GM19452 (cell line): ENCODE data around the gene SDC1.

Source experiments
- ATAC-seq: cut with Tn5 transposase; IDR thresholded peaks from one replicate; pipeline ENCODE4 v1.9.1; 2021; ENCODE audit not compliant: unreplicated experiment

Gene SDC1

GRCh38 chr2:20173064-20173463 is 51.9 kb downstream of the SDC1 start:
- ATAC-seq, result no peak

- ATAC-seq, result no peak
Measured at GRCh38 chr2:20172273-20173055, 52.5 kb downstream of the SDC1 start.

GRCh38 chr2:20171445-20171977 is 53.4 kb downstream of the SDC1 start:
- ATAC-seq, result no peak

- ATAC-seq, result no peak
Measured at GRCh38 chr2:20170704-20171250, 54.2 kb downstream of the SDC1 start.

- ATAC-seq, result no peak
Measured at GRCh38 chr2:20169796-20170703, 54.9 kb downstream of the SDC1 start.

GRCh38 chr2:20168727-20169696 is 55.9 kb downstream of the SDC1 start:
- ATAC-seq, result no peak

- no peak for ATAC-seq
Measured at GRCh38 chr2:20168048-20168726, 56.7 kb downstream of the SDC1 start.

GRCh38 chr2:20167356-20167755 is 57.6 kb downstream of the SDC1 start:
- no peak for ATAC-seq

GRCh38 chr2:20165677-20166509 is 59.0 kb downstream of the SDC1 start:
- no peak for ATAC-seq

- no peak for ATAC-seq
Measured at GRCh38 chr2:20164734-20165478, 60.0 kb downstream of the SDC1 start.

GRCh38 chr2:20164061-20164733 is 60.7 kb downstream of the SDC1 start:
- no peak for ATAC-seq

- ATAC-seq, result no peak
Measured at GRCh38 chr2:20159411-20160070, 65.4 kb downstream of the SDC1 start.

- no peak for ATAC-seq
Measured at GRCh38 chr2:20157193-20157891, 67.6 kb downstream of the SDC1 start.

GRCh38 chr2:20156836-20157192 is 68.1 kb downstream of the SDC1 start:
- no peak for ATAC-seq

- no peak for ATAC-seq
Measured at GRCh38 chr2:20156076-20156759, 68.7 kb downstream of the SDC1 start.
